Measurements from ENCODE around the gene ETFA.

DNA sequence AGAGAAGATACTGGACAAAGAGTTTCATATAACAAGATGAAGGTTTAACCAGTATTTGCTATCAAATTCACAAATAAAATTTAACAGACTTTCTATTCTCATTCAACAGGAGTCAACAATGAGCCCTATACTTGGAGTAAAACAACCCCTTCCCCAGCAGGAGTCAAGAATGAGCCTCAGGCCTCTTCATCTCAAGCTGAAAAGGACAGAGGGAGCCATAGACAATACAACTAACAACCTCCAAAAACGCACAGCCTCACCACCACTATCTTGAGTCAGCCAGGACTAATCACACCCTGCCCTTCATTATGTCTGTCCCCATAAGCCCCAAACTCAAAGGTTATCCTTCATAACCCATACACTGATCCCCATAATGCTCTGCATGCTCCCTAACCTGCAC, 36.4 kb downstream of the ETFA start:
- TF ChIP-seq CTCF (IDR thresholded peaks at IDR 0.05; ENCODE audit: control extremely low read depth in 1 of 3, insufficient read depth in 1 of 3, low read depth in 1 of 3, low read length in 3 of 3) (no peak), USF2 (IDR thresholded peaks at IDR 0.05; ENCODE audit: low read length) (no peak), POLR2A (IDR thresholded peaks at IDR 0.05; ENCODE audit: control extremely low read depth in 1 of 2, low read depth in 2 of 2, low read length in 2 of 2) (no peak), ATF2 (IDR thresholded peaks at IDR 0.05; ENCODE audit: low read length) (no peak), ZNF274 (IDR thresholded peaks at IDR 0.05; ENCODE audit: borderline replicate concordance, extremely low read depth, low read length) (no peak), YY1 (IDR thresholded peaks at IDR 0.05; ENCODE audit: low read depth, low read length) (no peak)
- TF ChIP-seq, protein P1, sequence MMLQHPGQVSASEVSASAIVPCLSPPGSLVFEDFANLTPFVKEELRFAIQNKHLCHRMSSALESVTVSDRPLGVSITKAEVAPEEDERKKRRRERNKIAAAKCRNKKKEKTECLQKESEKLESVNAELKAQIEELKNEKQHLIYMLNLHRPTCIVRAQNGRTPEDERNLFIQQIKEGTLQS (IDR thresholded peaks at IDR 0.05; ENCODE audit: insufficient read depth, low read depth, low read length), result no peak

All from H1 (cell line).